GM21723 (cell line): Measurements from ENCODE around the gene STAU1.
"Not testable (repeated sequence)": the region's sequence is repeated elsewhere in the genome, so short reads cannot be mapped to it uniquely, and the experiment has no call there.

Experiments used
- ATAC-seq: cut with Tn5 transposase; IDR thresholded peaks from one replicate; pipeline ENCODE4 v1.9.1; 2021; ENCODE audit warnings: mild to moderate bottlenecking, moderate library complexity; ENCODE audit not compliant: unreplicated experiment

Gene STAU1

GRCh38 chr20:49187851-49188641 lies at the start of gene STAU1:
Gene STAU1, minus strand, starts transcription at chr20:49188334. Its CDS starts 22,133 bp downstream, at chr20:49166201.
- peak; percentile 86 for ATAC-seq

GRCh38 chr20:49237531-49237930 lies 49.4 kb upstream of the STAU1 start:
- ATAC-seq: no peak

GRCh38 chr20:49236301-49236700 lies 48.2 kb upstream of the STAU1 start:
- ATAC-seq: no peak

- no peak for ATAC-seq
Observed at GRCh38 chr20:49234831-49235230, 46.7 kb upstream of the STAU1 start.

GRCh38 chr20:49233226-49233625 lies 45.1 kb upstream of the STAU1 start:
- ATAC-seq: no peak

GRCh38 chr20:49231471-49231870 lies 43.3 kb upstream of the STAU1 start:
- ATAC-seq: no peak

- ATAC-seq: no peak
Observed at GRCh38 chr20:49230561-49231133, 42.5 kb upstream of the STAU1 start.

GRCh38 chr20:49230021-49230420 lies 41.9 kb upstream of the STAU1 start:
- ATAC-seq: no peak

- no peak for ATAC-seq
Observed at GRCh38 chr20:49229381-49229780, 41.2 kb upstream of the STAU1 start.

GRCh38 chr20:49228676-49229075 lies 40.5 kb upstream of the STAU1 start:
- no peak for ATAC-seq

GRCh38 chr20:49225896-49226295 lies 37.8 kb upstream of the STAU1 start:
- ATAC-seq: no peak

GRCh38 chr20:49219924-49220831 lies 32.0 kb upstream of the STAU1 start:
- ATAC-seq: no peak

- ATAC-seq: peak; percentile 86
Observed at GRCh38 chr20:49219091-49219923, 31.2 kb upstream of the STAU1 start, which contains the start of gene DDX27. Gene DDX27, plus strand, starts transcription at chr20:49219416. Its CDS starts 33 bp downstream, at chr20:49219449.

- not testable (repeated sequence) for ATAC-seq
Observed at GRCh38 chr20:49218739-49219090, 30.6 kb upstream of the STAU1 start.

- no peak for ATAC-seq
Observed at GRCh38 chr20:49216991-49217578, 29.0 kb upstream of the STAU1 start.

GRCh38 chr20:49215232-49215631 lies 27.1 kb upstream of the STAU1 start:
- no peak for ATAC-seq

- ATAC-seq: no peak
Observed at GRCh38 chr20:49214571-49214970, 26.4 kb upstream of the STAU1 start.

- ATAC-seq: no peak
Observed at GRCh38 chr20:49210757-49211110, 22.6 kb upstream of the STAU1 start.

GRCh38 chr20:49210101-49210756 lies 22.1 kb upstream of the STAU1 start:
- no peak for ATAC-seq

- ATAC-seq: no peak
Observed at GRCh38 chr20:49207076-49207475, 18.9 kb upstream of the STAU1 start.
